ENCODE data around the gene ARMC2.

- TF ChIP-seq CTCF (IDR thresholded peaks at IDR 0.05; ENCODE audit: low read depth, low read length), result no peak
- TF ChIP-seq POLR2A (IDR thresholded peaks at IDR 0.05; ENCODE audit: extremely low read depth, insufficient read length), result no peak
- TF ChIP-seq MYC (IDR thresholded peaks at IDR 0.05; ENCODE audit: low read depth, low read length), result 0 out of 2 replicates have a peak, but pooled peaks have one; percentile 10
These were observed 48.0 kb downstream of the ARMC2 start for GRCh38 chr6:108896111-108896661.
